HAP-1 (cell line): ENCODE data around the gene SUN5.
"Not testable (repeated sequence)": the region's sequence is repeated elsewhere in the genome, so short reads cannot be mapped to it uniquely, and the experiment has no call there.

ENCODE experiments used
- DNase-seq, 2 experiments: peaks; one replicate each; pipeline ENCODE4 v3.0.0-alpha.2; 2016 to 2020; ENCODE audit warnings: low spot score in 2 of 2
- H3K27me3 ChIP-seq: fragments of 250-450 bp; sonication (Bioruptor Pico); 2 replicates; pipeline ENCODE4 v1.5.1; 2020; ENCODE audit warnings: low read depth, mild to moderate bottlenecking, moderate library complexity
- H3K36me3 ChIP-seq: fragments of 250-450 bp; sonication (Bioruptor Pico); replicated peaks from 2 replicates; pipeline ENCODE4 v1.5.1; 2020; ENCODE audit warnings: mild to moderate bottlenecking
- H3K4me1 ChIP-seq: fragments of 250-450 bp; sonication (Bioruptor Pico); 2 replicates; pipeline ENCODE4 v1.5.1; 2020; ENCODE audit warnings: mild to moderate bottlenecking
- H3K4me3 ChIP-seq: fragments of 250-450 bp; sonication (Bioruptor Pico); 2 replicates; pipeline ENCODE4 v1.5.1; 2020; ENCODE audit warnings: mild to moderate bottlenecking, moderate library complexity
- H3K9me3 ChIP-seq: fragments of 250-450 bp; sonication (Bioruptor Pico); 2 replicates; pipeline ENCODE4 v1.5.1; 2020; ENCODE audit warnings: mild to moderate bottlenecking, moderate library complexity
- in situ Hi-C: fragments of 300-500 bp; cut with MboI; formaldehyde crosslinking; loops from 3 replicates; pipeline ENCODE4 v1.14.3; 2020; ENCODE audit warnings: low sequenced_read_pairs, inconsistent platforms, mixed read lengths

Gene SUN5

GRCh38 chr20:32968478-32969241, 35.6 kb downstream of the SUN5 start:
- no peaks in the 10 kb centered on the region for H3K9me3 ChIP-seq
- H3K27me3 ChIP-seq: no peaks in the 10 kb centered on the region
- no peaks in the 10 kb centered on the region for H3K4me1 ChIP-seq
- no peaks in the 10 kb centered on the region for H3K36me3 ChIP-seq
- in situ Hi-C loops: no loop called here
- no peak overlapping the region for H3K4me3 ChIP-seq
- no peak for DNase-seq

GRCh38 chr20:32967961-32968457, 36.2 kb downstream of the SUN5 start:
- H3K27me3 ChIP-seq: no peaks in the 10 kb centered on the region
- DNase-seq: no peak
- H3K9me3 ChIP-seq: no peaks in the 10 kb centered on the region
- H3K4me3 ChIP-seq: no peak overlapping the region
- no peaks in the 10 kb centered on the region for H3K36me3 ChIP-seq
- H3K4me1 ChIP-seq: no peaks in the 10 kb centered on the region
- in situ Hi-C loops: no loop called here

- no peaks in the 10 kb centered on the region for H3K9me3 ChIP-seq
- H3K4me1 ChIP-seq: no peaks in the 10 kb centered on the region
- in situ Hi-C loops: no loop called here
- no peaks in the 10 kb centered on the region for H3K36me3 ChIP-seq
- DNase-seq: no peak
- no peaks in the 10 kb centered on the region for H3K27me3 ChIP-seq
- no peak overlapping the region for H3K4me3 ChIP-seq
Observed at GRCh38 chr20:32966881-32967781, 37.1 kb downstream of the SUN5 start.

- no peaks in the 10 kb centered on the region for H3K9me3 ChIP-seq
- H3K4me3 ChIP-seq: no peak overlapping the region
- DNase-seq: no peak
- H3K4me1 ChIP-seq: no peaks in the 10 kb centered on the region
- in situ Hi-C loops: no loop called here
- H3K36me3 ChIP-seq: no peaks in the 10 kb centered on the region
- H3K27me3 ChIP-seq: no peaks in the 10 kb centered on the region
Observed at GRCh38 chr20:32966382-32966781, 37.9 kb downstream of the SUN5 start.

- H3K4me1 ChIP-seq: no peaks in the 10 kb centered on the region
- no peaks in the 10 kb centered on the region for H3K9me3 ChIP-seq
- no peak overlapping the region for H3K4me3 ChIP-seq
- H3K36me3 ChIP-seq: no peaks in the 10 kb centered on the region
- no peak for DNase-seq
- no peaks in the 10 kb centered on the region for H3K27me3 ChIP-seq
- in situ Hi-C loops: no loop called here
Observed at GRCh38 chr20:32965581-32966373, 38.5 kb downstream of the SUN5 start.

- Histone ChIP-seq H3K36me3 (no peaks in the 10 kb centered on the region), H3K4me1 (no peaks in the 10 kb centered on the region)
- in situ Hi-C loops: no loop called here
Observed at GRCh38 chr20:32965115-32965514, 39.1 kb downstream of the SUN5 start.

GRCh38 chr20:32964575-32964974, 39.7 kb downstream of the SUN5 start:
- in situ Hi-C loops: no loop called here
- DNase-seq: no peak
- Histone ChIP-seq H3K27me3 (no peaks in the 10 kb centered on the region), H3K36me3 (no peaks in the 10 kb centered on the region), H3K9me3 (no peaks in the 10 kb centered on the region), H3K4me1 (no peaks in the 10 kb centered on the region), H3K4me3 (no peak overlapping the region)

More at GRCh38 chr20:32965115-32965514, 39.1 kb downstream of the SUN5 start:
- H3K27me3 ChIP-seq: no peaks in the 10 kb centered on the region
- H3K4me3 ChIP-seq: no peak overlapping the region
- H3K9me3 ChIP-seq: no peaks in the 10 kb centered on the region
- DNase-seq: no peak

GRCh38 chr20:32963176-32963575, 41.1 kb downstream of the SUN5 start:
- no peaks in the 10 kb centered on the region for H3K9me3 ChIP-seq
- no peak for DNase-seq
- H3K27me3 ChIP-seq: no peaks in the 10 kb centered on the region
- no peaks in the 10 kb centered on the region for H3K4me1 ChIP-seq
- in situ Hi-C loops: no loop called here
- H3K36me3 ChIP-seq: no peaks in the 10 kb centered on the region
- H3K4me3 ChIP-seq: no peak overlapping the region

GRCh38 chr20:32962646-32963045, 41.6 kb downstream of the SUN5 start:
- H3K9me3 ChIP-seq, DNase-seq, H3K4me3 ChIP-seq, H3K27me3 ChIP-seq, H3K36me3 ChIP-seq, H3K4me1 ChIP-seq, in situ Hi-C loops: not testable (repeated sequence)

- no peaks in the 10 kb centered on the region for H3K27me3 ChIP-seq
- no peak for DNase-seq
- in situ Hi-C loops: no loop called here
- no peaks in the 10 kb centered on the region for H3K36me3 ChIP-seq
- no peaks in the 10 kb centered on the region for H3K4me1 ChIP-seq
- no peaks in the 10 kb centered on the region for H3K9me3 ChIP-seq
- no peak overlapping the region for H3K4me3 ChIP-seq
Observed at GRCh38 chr20:32962053-32962452, 42.2 kb downstream of the SUN5 start.

GRCh38 chr20:32960849-32961731, 43.1 kb downstream of the SUN5 start:
- Histone ChIP-seq H3K4me1 (no peaks in the 10 kb centered on the region), H3K4me3 (no peak overlapping the region), H3K27me3 (no peaks in the 10 kb centered on the region), H3K9me3 (peaks cover 5% of the 10 kb centered on the region; the same call in 1 of the 2 replicates), H3K36me3 (no peaks in the 10 kb centered on the region)
- no peak for DNase-seq
- in situ Hi-C loops: no loop called here

GRCh38 chr20:32960222-32960518, 44.1 kb downstream of the SUN5 start:
- H3K4me3 ChIP-seq: no peak overlapping the region
- DNase-seq: no peak
- no peaks in the 10 kb centered on the region for H3K27me3 ChIP-seq
- H3K36me3 ChIP-seq: no peaks in the 10 kb centered on the region
- peaks cover 5% of the 10 kb centered on the region; the same call in 1 of the 2 replicates for H3K9me3 ChIP-seq
- in situ Hi-C loops: no loop called here
- no peaks in the 10 kb centered on the region for H3K4me1 ChIP-seq
